ENCODE data around the gene GRAMD1B.

GRCh38 chr11:123645286-123645975 is 215.4 kb downstream of the GRAMD1B start:
- TF ChIP-seq CTCF (IDR thresholded peaks at IDR 0.05; ENCODE audit: low read depth, low read length) (no peak), POLR2A (IDR thresholded peaks at IDR 0.05; ENCODE audit: extremely low read depth, insufficient read length) (no peak), MAX (IDR thresholded peaks at IDR 0.05; ENCODE audit: low read depth, low read length) (no peak), MYC (IDR thresholded peaks at IDR 0.05; ENCODE audit: low read depth, low read length) (no peak)
